Bronchial smooth muscle cell (primary cell): ENCODE data around the gene CIAO3. TPM values are rescaled to one million over a fixed set of nuclear protein-coding genes. Genes with fewer than 3 reads are reported as not detected.

Experiments used
- total RNA-seq: library from RNA; depleted of rRNA; stranded (reverse); fragments of >200 nt; gene quantifications from 2 replicates; pipeline ENCODE4 v1.2.1, GENCODE V29; 2014

Gene CIAO3
- 24.3 and 32.0 TPM in 2 replicates for total RNA-seq

GRCh38 chr16:740764-741505 is at the start of gene CIAO3:
TSS of gene CIAO3 (minus strand) at chr16:740997. CDS start at chr16:740985, 12 bp downstream.

GRCh38 chr16:788399-789126 is 47.8 kb upstream of the CIAO3 start, which contains the start of gene CHTF18:
TSS of gene CHTF18 (plus strand) at chr16:788620. CDS start at chr16:788685, 65 bp downstream.

GRCh38 chr16:787978-788398 is 47.2 kb upstream of the CIAO3 start, which contains the start of gene RPUSD1:
TSS of gene RPUSD1 (minus strand) at chr16:788381. CDS start at chr16:787737, 644 bp downstream.

GRCh38 chr16:760545-761343 is 19.9 kb upstream of the CIAO3 start, which contains the start of gene MSLN:
TSS of gene MSLN (plus strand) at chr16:760734. CDS start at chr16:762681, 1,947 bp downstream.

GRCh38 chr16:726438-727290 is 14.1 kb downstream of the CIAO3 start, which contains the start of the genes CCDC78 and HAGHL:
TSS of gene CCDC78 (minus strand) at chr16:726443. CDS start at chr16:726367, 76 bp downstream.
TSS of gene HAGHL (plus strand) at chr16:727106. CDS start at chr16:727510, 404 bp downstream.

GRCh38 chr16:720990-721764 is 19.6 kb downstream of the CIAO3 start, which contains the start of gene ANTKMT:
TSS of gene ANTKMT (plus strand) at chr16:721146. CDS start at chr16:721275, 129 bp downstream.

GRCh38 chr16:714558-715476 is 26.0 kb downstream of the CIAO3 start, which contains the start of gene METRN:
TSS of gene METRN (plus strand) at chr16:715118. CDS start at chr16:715290, 172 bp downstream.

GRCh38 chr16:705431-706188 is 35.2 kb downstream of the CIAO3 start, which contains the start of gene FBXL16:
TSS of gene FBXL16 (minus strand) at chr16:705801. CDS start at chr16:697405, 8,396 bp downstream.

GRCh38 chr16:684071-684794 is 56.6 kb downstream of the CIAO3 start, which contains the start of gene JMJD8:
TSS of gene JMJD8 (minus strand) at chr16:684334. CDS start at chr16:684319, 15 bp downstream.

GRCh38 chr16:679814-680624 is 60.8 kb downstream of the CIAO3 start, which contains the start of gene STUB1:
TSS of gene STUB1 (plus strand) at chr16:680410. CDS start at chr16:680526, 116 bp downstream.

Other genes starting within 250 kb of the CIAO3 start
- 13.9 and 15.9 TPM in 2 replicates for gene CAPN15, start 213.3 kb downstream of the CIAO3 start, total RNA-seq
- not detected in 2 replicates for gene PRR35, start 180.6 kb downstream of the CIAO3 start, total RNA-seq
- gene NHLRC4, start 174.0 kb downstream of the CIAO3 start, total RNA-seq: 1.1 and 4.7 TPM in 2 replicates
- gene PIGQ, start 171.0 kb downstream of the CIAO3 start, total RNA-seq: 16.7 and 23.0 TPM in 2 replicates
- 6.5 and 8.2 TPM in 2 replicates for gene RAB40C, start 150.9 kb downstream of the CIAO3 start, total RNA-seq
- gene WFIKKN1, start 110.0 kb downstream of the CIAO3 start, total RNA-seq: 0.09 and 0.32 TPM in 2 replicates
- 66.9 and 80.2 TPM in 2 replicates for gene METTL26, start 104.7 kb downstream of the CIAO3 start, total RNA-seq
- 9.0 and 12.9 TPM in 2 replicates for gene MCRIP2, start 99.2 kb downstream of the CIAO3 start, total RNA-seq
- 8.5 TPM in 2 replicates for gene WDR90, start 91.6 kb downstream of the CIAO3 start, total RNA-seq
- gene RHOT2, start 72.9 kb downstream of the CIAO3 start, total RNA-seq: 30.1 and 32.0 TPM in 2 replicates
- 3.9 and 5.0 TPM in 2 replicates for gene RHBDL1, start 65.3 kb downstream of the CIAO3 start, total RNA-seq
- 187 and 202 TPM in 2 replicates for gene STUB1, start 60.6 kb downstream of the CIAO3 start, total RNA-seq
- 18.1 and 22.9 TPM in 2 replicates for gene JMJD8, start 56.7 kb downstream of the CIAO3 start, total RNA-seq
- 3.8 and 5.2 TPM in 2 replicates for gene WDR24, start 50.6 kb downstream of the CIAO3 start, total RNA-seq
- gene FBXL16, start 35.2 kb downstream of the CIAO3 start, total RNA-seq: under 0.01 and 0.09 TPM in 2 replicates
- 67.3 and 101 TPM in 2 replicates for gene METRN, start 25.9 kb downstream of the CIAO3 start, total RNA-seq
- gene ANTKMT, start 19.9 kb downstream of the CIAO3 start, total RNA-seq: 12.5 and 23.6 TPM in 2 replicates
- 0.34 and 2.0 TPM in 2 replicates for gene CCDC78, start 14.6 kb downstream of the CIAO3 start, total RNA-seq
- gene HAGHL, start 13.9 kb downstream of the CIAO3 start, total RNA-seq: 9.7 and 15.1 TPM in 2 replicates
- not detected in 2 replicates for gene MSLN, start 19.7 kb upstream of the CIAO3 start, total RNA-seq
- gene RPUSD1, start 47.4 kb upstream of the CIAO3 start, total RNA-seq: 15.3 and 15.8 TPM in 2 replicates
- gene CHTF18, start 47.6 kb upstream of the CIAO3 start, total RNA-seq: 1.7 and 3.0 TPM in 2 replicates
- not detected in 2 replicates for gene GNG13, start 59.7 kb upstream of the CIAO3 start, total RNA-seq
- 13.4 and 14.3 TPM in 2 replicates for gene LMF1, start 230.0 kb upstream of the CIAO3 start, total RNA-seq
- 0.16 and 0.17 TPM in 2 replicates for gene SOX8, start 240.8 kb upstream of the CIAO3 start, total RNA-seq